HepG2 (cell line): ENCODE measurements around the gene MADCAM1. TPM values are rescaled to one million over a fixed set of nuclear protein-coding genes. Genes with fewer than 3 reads are reported as not detected.

Experiments used
- BCLAF1 ChIP-seq: fragments of 450-650 bp; IDR thresholded peaks from 2 replicates; pipeline ENCODE4 v1.6.1; 2017; ENCODE audit warnings: mild to moderate bottlenecking
- CEBPZ ChIP-seq: IDR thresholded peaks from 2 replicates; pipeline ENCODE4 v1.6.1; 2012; ENCODE audit warnings: low read length, improper control_type of control experiment
- CHCHD3 ChIP-seq: sonication (generic); formaldehyde crosslinking; IDR thresholded peaks from 2 replicates; pipeline ENCODE4 v1.8.0; 2022; ENCODE audit warnings: mild to moderate bottlenecking, missing genetic modification reagents, moderate library complexity
- EEA1 ChIP-seq: sonication (generic); formaldehyde crosslinking; IDR thresholded peaks from 2 replicates; pipeline ENCODE4 v1.5.1; 2020; ENCODE audit warnings: mild to moderate bottlenecking, missing genetic modification reagents, borderline replicate concordance
- HMGXB3 ChIP-seq: sonication (generic); formaldehyde crosslinking; IDR thresholded peaks from 2 replicates; pipeline ENCODE4 v1.4.0; 2020; ENCODE audit warnings: missing genetic modification reagents, borderline replicate concordance
- HNRNPLL ChIP-seq: fragments of 200-400 bp; formaldehyde crosslinking; IDR thresholded peaks from 2 replicates; pipeline ENCODE4 v1.6.1; 2017; ENCODE audit warnings: mild to moderate bottlenecking, low read depth, low read length; ENCODE audit not compliant: poor library complexity, severe bottlenecking
- NFATC3 ChIP-seq: sonication (generic); formaldehyde crosslinking; IDR thresholded peaks from 2 replicates; pipeline ENCODE4 v1.5.1; 2020; ENCODE audit warnings: mild to moderate bottlenecking, missing genetic modification reagents
- SMYD3 ChIP-seq: sonication (generic); formaldehyde crosslinking; IDR thresholded peaks from 2 replicates; pipeline ENCODE4 v1.8.1; 2023; ENCODE audit warnings: mild to moderate bottlenecking, missing genetic modification reagents
- TAF15 ChIP-seq: fragments of 200-400 bp; formaldehyde crosslinking; IDR thresholded peaks from one replicate; pipeline ENCODE4 v1.6.1; 2018; ENCODE audit warnings: mild to moderate bottlenecking, low read depth, low read length; ENCODE audit not compliant: poor library complexity, severe bottlenecking
- TEAD2 ChIP-seq: sonication (generic); formaldehyde crosslinking; IDR thresholded peaks from 2 replicates; pipeline ENCODE4 v1.9.0; 2021; ENCODE audit warnings: missing genetic modification reagents
- TRIM24 ChIP-seq: sonication (generic); formaldehyde crosslinking; IDR thresholded peaks from 2 replicates; pipeline ENCODE4 v1.8.0; 2022; ENCODE audit warnings: mild to moderate bottlenecking, missing genetic modification reagents
- ZMYM3 ChIP-seq: sonication (generic); formaldehyde crosslinking; IDR thresholded peaks from 2 replicates; pipeline ENCODE4 v1.5.1; 2020; ENCODE audit warnings: mild to moderate bottlenecking, missing genetic modification reagents
- ZNF720 ChIP-seq: sonication (generic); formaldehyde crosslinking; IDR thresholded peaks from 2 replicates; pipeline ENCODE4 v1.4.0; 2020; ENCODE audit warnings: missing genetic modification reagents
- ZNF883 ChIP-seq: sonication (generic); formaldehyde crosslinking; IDR thresholded peaks from 2 replicates; pipeline ENCODE4 v1.5.1; 2020; ENCODE audit warnings: mild to moderate bottlenecking, missing genetic modification reagents; ENCODE audit errors: not compliant biosample characterization
- polyA plus RNA-seq, 8 experiments: library from polyadenylated mRNA; depleted of rRNA in 3 of 8; stranded (reverse) in 7 of 8; unstranded in 1 of 8; fragments of >200 nt; fragmentation: Illumina TruSeq in 4 of 8; extraction: Trizol in 4 of 8; gene quantifications; 2 replicates each; pipeline versions ENCODE4 v1.2.1 to v1.2.3, GENCODE V29; 2011 to 2016; ENCODE audit warnings: low read depth in 4 of 8, missing spikeins in 1 of 8, mixed read lengths in 1 of 8; ENCODE audit not compliant: insufficient read depth in 1 of 8
- total RNA-seq, 5 experiments: library from RNA; depleted of rRNA; stranded (reverse); fragments of >200 nt; fragmentation: Illumina TruSeq; extraction: Trizol; gene quantifications; 2 replicates each; pipeline ENCODE4 v1.2.3, GENCODE V29; 2016; ENCODE audit warnings: low read depth in 1 of 5
- TF ChIP-seq, protein P1 (sequence below): sonication (generic); formaldehyde crosslinking; IDR thresholded peaks from 2 replicates; pipeline ENCODE4 v1.4.0; 2020; ENCODE audit warnings: low read depth, mild to moderate bottlenecking, missing genetic modification reagents

MADCAM1 gene
- total and polyA plus RNA-seq, 2 of the 13 experiments (the other 11 are each of a cell fraction or from before 2014, with no cell fraction given), result 0.29 to 0.33 TPM

GRCh38 chr19:497869-498510, 1.7 kb downstream of the MADCAM1 start (continued):
- TF ChIP-seq, protein P1, sequence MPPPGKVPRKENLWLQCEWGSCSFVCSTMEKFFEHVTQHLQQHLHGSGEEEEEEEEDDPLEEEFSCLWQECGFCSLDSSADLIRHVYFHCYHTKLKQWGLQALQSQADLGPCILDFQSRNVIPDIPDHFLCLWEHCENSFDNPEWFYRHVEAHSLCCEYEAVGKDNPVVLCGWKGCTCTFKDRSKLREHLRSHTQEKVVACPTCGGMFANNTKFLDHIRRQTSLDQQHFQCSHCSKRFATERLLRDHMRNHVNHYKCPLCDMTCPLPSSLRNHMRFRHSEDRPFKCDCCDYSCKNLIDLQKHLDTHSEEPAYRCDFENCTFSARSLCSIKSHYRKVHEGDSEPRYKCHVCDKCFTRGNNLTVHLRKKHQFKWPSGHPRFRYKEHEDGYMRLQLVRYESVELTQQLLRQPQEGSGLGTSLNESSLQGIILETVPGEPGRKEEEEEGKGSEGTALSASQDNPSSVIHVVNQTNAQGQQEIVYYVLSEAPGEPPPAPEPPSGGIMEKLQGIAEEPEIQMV, result peak; percentile 81
- TF ChIP-seq NFATC3 (CRISPR knock-in tag) (no peak), BCLAF1 (no peak), TAF15 (no peak), EEA1 (CRISPR knock-in tag) (peak; percentile 60; the same call in 1 of the 2 replicates), ZMYM3 (CRISPR knock-in tag) (peak; percentile 99), TEAD2 (CRISPR knock-in tag) (no peak), HMGXB3 (CRISPR knock-in tag) (no peak), TRIM24 (CRISPR knock-in tag) (no peak), ZNF883 (CRISPR knock-in tag) (peak; percentile 18), CHCHD3 (peak; percentile 89), HNRNPLL (peak; percentile 54), ZNF720 (CRISPR knock-in tag) (no peak), CEBPZ (no peak), SMYD3 (no peak)
